Measurements from ENCODE around the gene DUSP28.

Gene DUSP28

DNA sequence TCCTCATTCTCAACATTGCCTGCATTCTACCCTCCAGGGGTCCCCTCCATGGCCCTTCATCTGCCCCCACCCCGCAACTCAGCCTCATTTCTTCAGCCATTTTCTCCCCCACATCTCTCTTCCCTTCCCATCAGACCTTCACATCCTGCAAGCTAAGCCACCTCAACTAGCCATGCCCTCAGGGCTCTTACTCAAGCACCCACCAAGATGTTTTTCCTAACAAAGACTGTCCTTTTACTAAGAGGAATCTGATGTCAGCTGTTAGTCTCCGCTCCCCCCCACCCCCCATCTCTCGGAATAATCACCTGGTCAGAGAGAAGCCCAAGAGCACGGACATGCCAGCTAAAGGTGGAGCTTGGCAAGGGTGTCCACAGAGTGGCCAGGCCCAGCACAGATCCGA, 21.7 kb downstream of the DUSP28 start:
- Mint-ChIP-seq H3K27me3 (no peaks in the 10 kb centered on the region), H3K9me3 (no peaks in the 10 kb centered on the region), H3K4me1 (peaks cover 63% of the 10 kb centered on the region), H3K36me3 (peaks cover 53% of the 10 kb centered on the region), H3K4me3 (no peak overlapping the region), H3K27ac (no peak overlapping the region)
- no peak for ATAC-seq

- no peak for ATAC-seq
- Mint-ChIP-seq H3K9me3 (no peaks in the 10 kb centered on the region), H3K36me3 (peaks cover 48% of the 10 kb centered on the region), H3K27ac (no peak overlapping the region), H3K27me3 (no peaks in the 10 kb centered on the region), H3K4me3 (no peak overlapping the region), H3K4me1 (peaks cover 70% of the 10 kb centered on the region)
Measured at GRCh38 chr2:240582781-240583180, 22.6 kb downstream of the DUSP28 start.

DNA sequence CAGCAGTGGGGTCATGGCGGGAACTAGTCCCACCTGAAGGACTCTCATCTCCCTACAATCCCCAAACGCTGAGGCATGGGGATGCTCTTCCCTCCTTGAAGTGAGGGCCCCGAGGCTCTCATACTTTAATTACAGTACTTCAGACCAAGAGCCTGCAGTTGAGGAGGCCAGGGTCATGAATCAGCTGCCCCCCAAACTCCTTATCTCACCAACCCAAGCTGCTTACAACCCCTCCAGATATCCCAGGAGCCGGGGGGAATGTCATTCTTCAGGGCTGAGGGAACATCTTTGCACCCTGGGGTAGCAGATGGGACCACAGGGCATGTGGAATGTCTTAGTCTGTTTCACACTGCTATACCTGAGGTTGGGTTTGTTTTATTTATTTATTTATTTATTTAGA, 23.6 kb downstream of the DUSP28 start:
- Mint-ChIP-seq H3K4me1 (peaks cover 76% of the 10 kb centered on the region), H3K27me3 (no peaks in the 10 kb centered on the region), H3K36me3 (peaks cover 38% of the 10 kb centered on the region), H3K9me3 (no peaks in the 10 kb centered on the region), H3K27ac (peak overlapping the region; percentile 94), H3K4me3 (no peak overlapping the region)
- ATAC-seq: no peak

GRCh38 chr2:240584486-240585031, 24.4 kb downstream of the DUSP28 start:
- Mint-ChIP-seq H3K27ac (peak overlapping the region; percentile 94), H3K4me3 (peak overlapping the region; percentile 89), H3K36me3 (peaks cover 36% of the 10 kb centered on the region), H3K27me3 (no peaks in the 10 kb centered on the region), H3K9me3 (no peaks in the 10 kb centered on the region), H3K4me1 (peaks cover 75% of the 10 kb centered on the region)
- peak; percentile 66 for ATAC-seq

DNA sequence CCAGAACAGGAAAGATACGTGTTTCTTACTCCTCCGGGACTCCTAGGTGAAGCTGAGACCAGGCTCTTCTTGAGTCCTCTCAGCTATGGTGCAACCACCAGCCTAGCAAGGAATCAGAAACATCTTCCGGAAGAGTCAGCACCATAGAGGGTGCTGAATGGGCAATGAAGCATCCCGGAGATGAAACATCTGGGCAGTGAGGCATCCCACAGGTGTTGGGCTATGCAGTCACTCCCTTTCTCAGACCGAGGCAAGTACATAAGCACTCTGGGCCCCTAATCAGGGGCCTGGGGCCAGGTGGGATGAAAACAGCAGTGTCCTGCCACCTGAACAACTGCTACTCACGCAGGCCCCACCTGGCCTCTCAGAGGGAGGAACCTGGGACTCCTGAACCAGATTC, 24.9 kb downstream of the DUSP28 start:
- no peaks in the 10 kb centered on the region for H3K9me3 Mint-ChIP-seq
- peak overlapping the region; percentile 89 for H3K4me3 Mint-ChIP-seq
- H3K36me3 Mint-ChIP-seq: peaks cover 31% of the 10 kb centered on the region
- peak overlapping the region; percentile 94 for H3K27ac Mint-ChIP-seq
- H3K27me3 Mint-ChIP-seq: no peaks in the 10 kb centered on the region
- peak; percentile 53 for ATAC-seq
- peaks cover 70% of the 10 kb centered on the region for H3K4me1 Mint-ChIP-seq

- peaks cover 25% of the 10 kb centered on the region for H3K36me3 Mint-ChIP-seq
- H3K27me3 Mint-ChIP-seq: no peaks in the 10 kb centered on the region
- H3K4me1 Mint-ChIP-seq: peaks cover 63% of the 10 kb centered on the region
- no peak for ATAC-seq
- H3K4me3 Mint-ChIP-seq: peak overlapping the region; percentile 89
- no peaks in the 10 kb centered on the region for H3K9me3 Mint-ChIP-seq
- peak overlapping the region; percentile 94 for H3K27ac Mint-ChIP-seq
Measured at GRCh38 chr2:240585681-240586197, 25.6 kb downstream of the DUSP28 start.

DNA sequence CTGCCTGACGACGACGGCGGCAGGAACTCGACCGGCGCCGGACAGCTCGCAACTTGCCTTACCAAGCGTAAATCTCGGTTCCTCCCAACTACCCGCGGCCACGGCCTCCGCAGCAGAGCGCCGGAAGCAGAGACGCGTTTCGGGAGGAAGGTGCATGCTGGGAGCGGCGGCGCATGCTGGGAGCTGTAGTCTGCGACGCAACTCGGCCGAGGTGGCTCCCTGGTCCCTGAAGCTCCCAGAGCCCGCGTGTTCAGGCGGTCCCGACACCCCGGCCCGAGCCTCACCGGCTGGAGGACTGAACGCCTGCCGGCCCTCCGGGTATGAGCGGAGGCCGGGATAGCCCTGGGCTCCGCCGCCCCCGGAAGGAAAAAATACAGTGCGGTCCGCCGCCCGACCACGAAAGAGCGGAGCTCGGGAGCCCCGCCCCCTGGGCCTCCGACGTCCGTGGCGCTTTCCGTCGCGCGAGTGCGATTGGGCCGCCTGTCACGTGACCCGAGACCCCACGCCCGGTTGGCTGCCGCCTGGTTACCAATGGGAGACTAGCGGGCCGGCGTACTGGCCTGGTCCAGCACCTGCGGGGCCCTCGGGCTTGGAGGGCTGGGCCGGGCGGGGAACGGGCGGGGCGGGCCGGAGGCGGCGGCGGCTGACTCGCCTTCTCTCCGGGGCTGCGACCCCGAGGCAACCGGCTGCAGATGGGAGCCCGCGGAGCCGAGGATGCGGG, 26.2 kb downstream of the DUSP28 start, which contains the start of gene CAPN10:
Gene CAPN10 (plus strand): TSS at position 537 of the 721 bp plus-strand sequence. CDS start 178 bp downstream, at position 715.
- Mint-ChIP-seq H3K27me3 (no peaks in the 10 kb centered on the region), H3K4me3 (peak within 1 kb of the TSS; percentile 89), H3K9me3 (no peaks in the 10 kb centered on the region), H3K36me3 (peaks cover 25% of the 10 kb centered on the region), H3K4me1 (peaks cover 66% of the 10 kb centered on the region), H3K27ac (peak within 1 kb of the TSS; percentile 94)
- ATAC-seq: peak; percentile 90

GRCh38 chr2:240586919-240587800, 27.0 kb downstream of the DUSP28 start:
- H3K27ac Mint-ChIP-seq: peak overlapping the region; percentile 94
- peaks cover 22% of the 10 kb centered on the region for H3K36me3 Mint-ChIP-seq
- peaks cover 63% of the 10 kb centered on the region for H3K4me1 Mint-ChIP-seq

DNA sequence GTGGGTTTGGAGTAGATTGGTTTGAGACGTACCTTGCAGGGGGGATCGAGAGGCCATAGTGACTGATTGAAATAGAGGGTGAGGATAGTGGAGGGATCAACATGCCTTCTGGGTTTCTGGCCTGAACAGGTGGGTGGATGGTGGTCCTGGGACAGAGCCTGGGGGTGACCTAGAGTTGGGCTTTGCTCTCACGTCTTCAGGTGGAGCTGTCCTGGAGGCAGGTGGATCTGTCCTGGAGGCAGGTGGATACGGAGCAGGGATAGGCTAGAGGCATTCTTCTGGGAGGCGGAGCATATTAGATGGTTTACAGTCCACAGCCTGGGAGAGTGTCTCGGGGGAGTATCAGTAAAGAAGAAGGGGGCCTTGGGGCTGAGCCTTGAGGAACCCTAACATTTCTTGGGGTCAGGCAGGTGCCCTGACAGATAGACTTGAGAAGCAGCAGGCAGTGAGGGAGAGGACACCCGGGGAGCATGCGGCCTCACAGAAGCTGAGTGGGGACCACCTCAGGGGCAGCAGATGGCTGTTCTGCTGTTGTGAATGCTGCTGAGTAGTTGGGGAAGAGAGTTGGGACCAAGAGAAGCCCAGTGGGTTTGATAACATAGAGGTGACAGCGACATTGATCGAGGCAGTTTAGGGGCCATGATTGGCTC, 28.0 kb downstream of the DUSP28 start:
- ATAC-seq: no peak
- Mint-ChIP-seq H3K27ac (peak overlapping the region; percentile 94), H3K36me3 (peaks cover 17% of the 10 kb centered on the region), H3K4me1 (peaks cover 55% of the 10 kb centered on the region), H3K27me3 (no peaks in the 10 kb centered on the region), H3K4me3 (peak overlapping the region; percentile 89), H3K9me3 (no peaks in the 10 kb centered on the region)

More at GRCh38 chr2:240586919-240587800, 27.0 kb downstream of the DUSP28 start:
- Mint-ChIP-seq H3K9me3 (no peaks in the 10 kb centered on the region), H3K4me3 (peak overlapping the region; percentile 89), H3K27me3 (no peaks in the 10 kb centered on the region)
- peak; percentile 37 for ATAC-seq

GRCh38 chr2:240588669-240589068, 28.5 kb downstream of the DUSP28 start:
- Mint-ChIP-seq H3K36me3 (peaks cover 17% of the 10 kb centered on the region), H3K4me3 (no peak overlapping the region), H3K4me1 (peaks cover 55% of the 10 kb centered on the region), H3K9me3 (no peaks in the 10 kb centered on the region), H3K27ac (peak overlapping the region; percentile 94), H3K27me3 (no peaks in the 10 kb centered on the region)
- no peak for ATAC-seq

- Mint-ChIP-seq H3K27ac (no peak overlapping the region), H3K36me3 (peaks cover 17% of the 10 kb centered on the region), H3K4me1 (peaks cover 49% of the 10 kb centered on the region)
Measured at GRCh38 chr2:240589375-240589774, 29.2 kb downstream of the DUSP28 start.

GRCh38 chr2:240589850-240590525, 29.8 kb downstream of the DUSP28 start:
- no peak overlapping the region for H3K4me3 Mint-ChIP-seq
- no peaks in the 10 kb centered on the region for H3K27me3 Mint-ChIP-seq
- H3K36me3 Mint-ChIP-seq: peaks cover 17% of the 10 kb centered on the region
- no peak overlapping the region for H3K27ac Mint-ChIP-seq
- H3K9me3 Mint-ChIP-seq: no peaks in the 10 kb centered on the region
- ATAC-seq: no peak
- peaks cover 43% of the 10 kb centered on the region for H3K4me1 Mint-ChIP-seq

More at GRCh38 chr2:240589375-240589774, 29.2 kb downstream of the DUSP28 start:
- Mint-ChIP-seq H3K27me3 (no peaks in the 10 kb centered on the region), H3K9me3 (no peaks in the 10 kb centered on the region), H3K4me3 (no peak overlapping the region)
- no peak for ATAC-seq

DNA sequence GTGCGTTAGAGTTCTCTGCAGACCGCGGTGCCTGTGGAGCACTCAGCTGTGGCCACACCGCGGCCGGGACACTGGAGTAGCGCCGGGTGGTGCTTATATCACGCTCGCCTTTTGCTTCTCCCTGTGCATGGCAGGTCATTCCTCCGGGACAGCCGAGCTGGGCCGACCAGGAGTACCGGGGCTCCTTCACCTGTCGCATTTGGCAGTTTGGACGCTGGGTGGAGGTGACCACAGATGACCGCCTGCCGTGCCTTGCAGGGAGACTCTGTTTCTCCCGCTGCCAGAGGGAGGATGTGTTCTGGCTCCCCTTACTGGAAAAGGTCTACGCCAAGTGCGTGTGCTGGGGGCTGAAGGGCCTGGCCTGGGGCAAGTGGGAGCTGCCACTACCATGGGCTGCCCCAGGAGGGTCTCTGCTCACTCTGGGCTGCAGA, 30.5 kb downstream of the DUSP28 start:
- Mint-ChIP-seq H3K9me3 (no peaks in the 10 kb centered on the region), H3K4me1 (peaks cover 36% of the 10 kb centered on the region), H3K36me3 (peaks cover 18% of the 10 kb centered on the region), H3K4me3 (no peak overlapping the region), H3K27ac (no peak overlapping the region), H3K27me3 (no peaks in the 10 kb centered on the region)
- no peak for ATAC-seq

DNA sequence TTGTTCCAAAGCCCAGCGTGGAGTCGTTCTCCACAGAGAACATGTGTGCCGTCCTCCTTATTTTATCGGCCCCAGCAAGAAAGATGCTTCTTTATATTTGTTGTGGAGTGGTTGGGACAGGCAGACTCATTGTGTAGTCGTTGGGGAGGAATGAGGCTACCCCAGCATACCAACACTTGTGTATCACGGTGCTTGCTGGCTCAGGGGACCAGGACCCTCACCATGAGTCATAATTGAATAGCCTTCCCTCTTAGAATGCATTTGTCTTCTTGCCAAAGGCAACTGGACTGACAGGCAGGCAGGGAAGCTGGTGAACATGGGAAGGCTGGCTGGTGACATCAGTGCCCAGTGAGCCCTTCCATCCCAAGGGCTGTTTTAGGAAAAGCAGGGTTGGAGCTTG, 31.1 kb downstream of the DUSP28 start:
- Mint-ChIP-seq H3K27ac (no peak overlapping the region), H3K4me1 (peaks cover 31% of the 10 kb centered on the region)

More for the DNA sequence above, 31.1 kb downstream of the DUSP28 start:
- Mint-ChIP-seq H3K9me3 (no peaks in the 10 kb centered on the region), H3K36me3 (peaks cover 21% of the 10 kb centered on the region), H3K4me3 (no peak overlapping the region), H3K27me3 (no peaks in the 10 kb centered on the region)
- ATAC-seq: no peak

Data from stimulated activated memory B cell treated with anti-CD40 and anti-IgM and Interleukin-4, amounts not matched to agents 10 μg/mL and 1 μg/mL and 100 μg/mL, for 72 hours (primary cell).